ENCODE results near the gene FBXO39. TPM values are rescaled to one million over a fixed set of nuclear protein-coding genes. Genes with fewer than 3 reads are reported as not detected.

The FBXO39 gene
- total and polyA plus RNA-seq, 5 donors from 2014 or later = 0.13 to 0.54 TPM; not detected in 3

- Histone ChIP-seq H3K36me3 (ENCODE audit: control insufficient read depth, insufficient read depth, low read length) (no peaks in the 10 kb centered on the region), H3K27ac (ENCODE audit: insufficient read depth, low read length, poor library complexity, severe bottlenecking) (no peak overlapping the region), H3K4me3 (ENCODE audit: low read depth, low read length) (no peak overlapping the region), H3K9me3 (ENCODE audit: control insufficient read depth in 2 of 2, low read length in 2 of 2) (no peaks in the 10 kb centered on the region), H3K27me3 (ENCODE audit: control insufficient read depth, insufficient read depth, low read length) (peaks cover 21% of the 10 kb centered on the region), H3K4me1 (ENCODE audit: control insufficient read depth, insufficient read depth, low read length, poor library complexity, severe bottlenecking) (no peaks in the 10 kb centered on the region)
- H3K27ac Mint-ChIP-seq = no peak overlapping the region
- no peaks in the 10 kb centered on the region for H3K36me3 Mint-ChIP-seq
- peaks cover 65% of the 10 kb centered on the region for H3K27me3 Mint-ChIP-seq
- peaks cover 0 to 13% (median 5%) of the 10 kb centered on the region in 7 donors for H3K9me3 Mint-ChIP-seq
- ATAC-seq (ENCODE audit: low read depth in 2 of 2) (no peak), DNase-seq (no peak)
- H3K4me1 Mint-ChIP-seq = peaks cover 0 to 5% (median 3%) of the 10 kb centered on the region in 4 donors
- no peak overlapping the region for H3K4me3 Mint-ChIP-seq
Observed at GRCh38 chr17:6789146-6789545, 13.1 kb downstream of the FBXO39 start.

GRCh38 chr17:6793748-6794493 is 17.9 kb downstream of the FBXO39 start:
- H3K4me1 Mint-ChIP-seq = no peaks in the 10 kb centered on the region
- peaks cover 0 to 4% (median 0%) of the 10 kb centered on the region in 7 donors for H3K9me3 Mint-ChIP-seq
- peaks cover 45% of the 10 kb centered on the region for H3K27me3 Mint-ChIP-seq
- H3K27me3 ChIP-seq (ENCODE audit: control insufficient read depth, insufficient read depth, low read length) = peaks cover 17% of the 10 kb centered on the region
- ATAC-seq (ENCODE audit: low read depth in 2 of 2) = no peak
- H3K4me3 ChIP-seq (ENCODE audit: low read depth, low read length) = no peak overlapping the region
- H3K36me3 Mint-ChIP-seq = no peaks in the 10 kb centered on the region
- H3K27ac Mint-ChIP-seq = no peak overlapping the region
- no peaks in the 10 kb centered on the region for H3K4me1 ChIP-seq (ENCODE audit: control insufficient read depth, insufficient read depth, low read length, poor library complexity, severe bottlenecking)
- H3K36me3 ChIP-seq (ENCODE audit: control insufficient read depth, insufficient read depth, low read length) = no peaks in the 10 kb centered on the region
- no peak overlapping the region for H3K4me3 Mint-ChIP-seq
- DNase-seq = no peak
- H3K27ac ChIP-seq (ENCODE audit: insufficient read depth, low read length, poor library complexity, severe bottlenecking) = no peak overlapping the region
- H3K9me3 ChIP-seq (ENCODE audit: control insufficient read depth in 2 of 2, low read length in 2 of 2) = no peaks in the 10 kb centered on the region

GRCh38 chr17:6796017-6796886 is 20.2 kb downstream of the FBXO39 start:
- Mint-ChIP-seq H3K4me1 (no peaks in the 10 kb centered on the region), H3K36me3 (no peaks in the 10 kb centered on the region), H3K4me3 (no peak overlapping the region), H3K9me3 (peaks cover 0 to 4% (median 0%) of the 10 kb centered on the region in 7 donors), H3K27me3 (peaks cover 23% of the 10 kb centered on the region), H3K27ac (no peak overlapping the region)
- Histone ChIP-seq H3K9me3 (ENCODE audit: control insufficient read depth in 2 of 2, low read length in 2 of 2) (no peaks in the 10 kb centered on the region), H3K27ac (ENCODE audit: insufficient read depth, low read length, poor library complexity, severe bottlenecking) (no peak overlapping the region), H3K36me3 (ENCODE audit: control insufficient read depth, insufficient read depth, low read length) (no peaks in the 10 kb centered on the region), H3K27me3 (ENCODE audit: control insufficient read depth, insufficient read depth, low read length) (peaks cover 13% of the 10 kb centered on the region), H3K4me3 (ENCODE audit: low read depth, low read length) (no peak overlapping the region), H3K4me1 (ENCODE audit: control insufficient read depth, insufficient read depth, low read length, poor library complexity, severe bottlenecking) (no peaks in the 10 kb centered on the region)
- DNase-seq (no peak), ATAC-seq (ENCODE audit: low read depth in 2 of 2) (no peak)

GRCh38 chr17:6796887-6797490 is 21.0 kb downstream of the FBXO39 start:
- Histone ChIP-seq H3K4me1 (ENCODE audit: control insufficient read depth, insufficient read depth, low read length, poor library complexity, severe bottlenecking) (no peaks in the 10 kb centered on the region), H3K36me3 (ENCODE audit: control insufficient read depth, insufficient read depth, low read length) (no peaks in the 10 kb centered on the region), H3K9me3 (ENCODE audit: control insufficient read depth in 2 of 2, low read length in 2 of 2) (no peaks in the 10 kb centered on the region), H3K4me3 (ENCODE audit: low read depth, low read length) (no peak overlapping the region), H3K27me3 (ENCODE audit: control insufficient read depth, insufficient read depth, low read length) (peaks cover 13% of the 10 kb centered on the region), H3K27ac (ENCODE audit: insufficient read depth, low read length, poor library complexity, severe bottlenecking) (no peak overlapping the region)
- Mint-ChIP-seq H3K4me3 (no peak overlapping the region), H3K36me3 (no peaks in the 10 kb centered on the region), H3K27ac (no peak overlapping the region), H3K9me3 (peaks cover 0 to 4% (median 0%) of the 10 kb centered on the region in 7 donors), H3K27me3 (peaks cover 22% of the 10 kb centered on the region), H3K4me1 (no peaks in the 10 kb centered on the region)
- ATAC-seq (ENCODE audit: low read depth in 2 of 2) = no peak
- no peak for DNase-seq

- H3K4me3 ChIP-seq (ENCODE audit: low read depth, low read length) = no peak overlapping the region
- no peaks in the 10 kb centered on the region for H3K9me3 ChIP-seq (ENCODE audit: control insufficient read depth in 2 of 2, low read length in 2 of 2)
- H3K36me3 ChIP-seq (ENCODE audit: control insufficient read depth, insufficient read depth, low read length) = no peaks in the 10 kb centered on the region
- Mint-ChIP-seq H3K9me3 (no peaks in the 10 kb centered on the region), H3K4me3 (no peak overlapping the region), H3K36me3 (no peaks in the 10 kb centered on the region), H3K4me1 (no peaks in the 10 kb centered on the region), H3K27me3 (peaks cover 16% of the 10 kb centered on the region), H3K27ac (no peak overlapping the region)
- H3K4me1 ChIP-seq (ENCODE audit: control insufficient read depth, insufficient read depth, low read length, poor library complexity, severe bottlenecking) = no peaks in the 10 kb centered on the region
- ATAC-seq (ENCODE audit: low read depth in 2 of 2) (no peak), DNase-seq (no peak)
- peaks cover 7% of the 10 kb centered on the region for H3K27me3 ChIP-seq (ENCODE audit: control insufficient read depth, insufficient read depth, low read length)
- no peak overlapping the region for H3K27ac ChIP-seq (ENCODE audit: insufficient read depth, low read length, poor library complexity, severe bottlenecking)
Observed at GRCh38 chr17:6797718-6798351, 21.8 kb downstream of the FBXO39 start.

- H3K4me3 Mint-ChIP-seq = no peak overlapping the region
- peaks cover 3% of the 10 kb centered on the region for H3K27me3 ChIP-seq (ENCODE audit: control insufficient read depth, insufficient read depth, low read length)
- no peak for ATAC-seq (ENCODE audit: low read depth in 2 of 2)
- H3K36me3 Mint-ChIP-seq = no peaks in the 10 kb centered on the region
- H3K27me3 Mint-ChIP-seq = peaks cover 11% of the 10 kb centered on the region
- no peak overlapping the region for H3K4me3 ChIP-seq (ENCODE audit: low read depth, low read length)
- H3K4me1 ChIP-seq (ENCODE audit: control insufficient read depth, insufficient read depth, low read length, poor library complexity, severe bottlenecking) = no peaks in the 10 kb centered on the region
- no peak for DNase-seq
- no peaks in the 10 kb centered on the region for H3K36me3 ChIP-seq (ENCODE audit: control insufficient read depth, insufficient read depth, low read length)
- no peaks in the 10 kb centered on the region for H3K4me1 Mint-ChIP-seq
- H3K9me3 ChIP-seq (ENCODE audit: control insufficient read depth in 2 of 2, low read length in 2 of 2) = no peaks in the 10 kb centered on the region
- H3K27ac ChIP-seq (ENCODE audit: insufficient read depth, low read length, poor library complexity, severe bottlenecking) = no peak overlapping the region
- no peak overlapping the region for H3K27ac Mint-ChIP-seq
- H3K9me3 Mint-ChIP-seq = peaks cover 0 to 2% (median 0%) of the 10 kb centered on the region in 7 donors
Observed at GRCh38 chr17:6799738-6800137, 23.7 kb downstream of the FBXO39 start.

- H3K27ac ChIP-seq (ENCODE audit: insufficient read depth, low read length, poor library complexity, severe bottlenecking) = no peak overlapping the region
- Mint-ChIP-seq H3K4me3 (no peak overlapping the region), H3K9me3 (peaks cover 0 to 2% (median 0%) of the 10 kb centered on the region in 7 donors), H3K27me3 (peaks cover 8% of the 10 kb centered on the region), H3K27ac (no peak overlapping the region), H3K4me1 (no peaks in the 10 kb centered on the region), H3K36me3 (no peaks in the 10 kb centered on the region)
- no peaks in the 10 kb centered on the region for H3K9me3 ChIP-seq (ENCODE audit: control insufficient read depth in 2 of 2, low read length in 2 of 2)
- H3K36me3 ChIP-seq (ENCODE audit: control insufficient read depth, insufficient read depth, low read length) = no peaks in the 10 kb centered on the region
- no peaks in the 10 kb centered on the region for H3K4me1 ChIP-seq (ENCODE audit: control insufficient read depth, insufficient read depth, low read length, poor library complexity, severe bottlenecking)
- ATAC-seq (ENCODE audit: low read depth in 2 of 2) (no peak), DNase-seq (no peak)
- H3K27me3 ChIP-seq (ENCODE audit: control insufficient read depth, insufficient read depth, low read length) = peaks cover 3% of the 10 kb centered on the region
- H3K4me3 ChIP-seq (ENCODE audit: low read depth, low read length) = no peak overlapping the region
Observed at GRCh38 chr17:6800422-6801027, 24.5 kb downstream of the FBXO39 start.

All from CD4-positive, CD25-positive, alpha-beta regulatory T cell (primary cell).